B cell (primary cell): ENCODE results near the gene NBEAL2.
"Not testable (repeated sequence)": the region's sequence is repeated elsewhere in the genome, so short reads cannot be mapped to it uniquely, and the experiment has no call there.

Source experiments
- EZH2 ChIP-seq: IDR thresholded peaks from 2 replicates; pipeline ENCODE4 v1.6.1; 2012; ENCODE audit warnings: borderline replicate concordance, low read depth, mild to moderate bottlenecking, moderate library complexity, low read length; ENCODE audit not compliant: insufficient read depth, poor library complexity, severe bottlenecking
- TF ChIP-seq, protein P1 (sequence below): fragments of 200-600 bp; IDR thresholded peaks from one replicate; pipeline ENCODE4 v1.8.0; 2022; ENCODE audit warnings: antibody characterized with exemption, mild to moderate bottlenecking

- TF ChIP-seq, protein P1, sequence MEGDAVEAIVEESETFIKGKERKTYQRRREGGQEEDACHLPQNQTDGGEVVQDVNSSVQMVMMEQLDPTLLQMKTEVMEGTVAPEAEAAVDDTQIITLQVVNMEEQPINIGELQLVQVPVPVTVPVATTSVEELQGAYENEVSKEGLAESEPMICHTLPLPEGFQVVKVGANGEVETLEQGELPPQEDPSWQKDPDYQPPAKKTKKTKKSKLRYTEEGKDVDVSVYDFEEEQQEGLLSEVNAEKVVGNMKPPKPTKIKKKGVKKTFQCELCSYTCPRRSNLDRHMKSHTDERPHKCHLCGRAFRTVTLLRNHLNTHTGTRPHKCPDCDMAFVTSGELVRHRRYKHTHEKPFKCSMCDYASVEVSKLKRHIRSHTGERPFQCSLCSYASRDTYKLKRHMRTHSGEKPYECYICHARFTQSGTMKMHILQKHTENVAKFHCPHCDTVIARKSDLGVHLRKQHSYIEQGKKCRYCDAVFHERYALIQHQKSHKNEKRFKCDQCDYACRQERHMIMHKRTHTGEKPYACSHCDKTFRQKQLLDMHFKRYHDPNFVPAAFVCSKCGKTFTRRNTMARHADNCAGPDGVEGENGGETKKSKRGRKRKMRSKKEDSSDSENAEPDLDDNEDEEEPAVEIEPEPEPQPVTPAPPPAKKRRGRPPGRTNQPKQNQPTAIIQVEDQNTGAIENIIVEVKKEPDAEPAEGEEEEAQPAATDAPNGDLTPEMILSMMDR, result not testable (repeated sequence)
- TF ChIP-seq EZH2, result not testable (repeated sequence)
Observed at GRCh38 chr3:47037302-47037701, 57.8 kb downstream of the NBEAL2 start.
